DND-41 (cell line): ENCODE results near the gene CDH1.

Experiments used
- EZH2 ChIP-seq: IDR thresholded peaks from 3 replicates; pipeline ENCODE4 v1.6.1; 2012; ENCODE audit warnings: borderline replicate concordance, low read depth, mild to moderate bottlenecking, moderate library complexity, low read length, inconsistent platforms; ENCODE audit not compliant: severe bottlenecking
- TF ChIP-seq, protein P1 (sequence below): IDR thresholded peaks from 2 replicates; pipeline ENCODE4 v1.5.1; 2012; ENCODE audit warnings: borderline replicate concordance, low read length, moderate library complexity, mild to moderate bottlenecking; ENCODE audit not compliant: poor library complexity, severe bottlenecking; ENCODE audit errors: extremely low read depth

DNA sequence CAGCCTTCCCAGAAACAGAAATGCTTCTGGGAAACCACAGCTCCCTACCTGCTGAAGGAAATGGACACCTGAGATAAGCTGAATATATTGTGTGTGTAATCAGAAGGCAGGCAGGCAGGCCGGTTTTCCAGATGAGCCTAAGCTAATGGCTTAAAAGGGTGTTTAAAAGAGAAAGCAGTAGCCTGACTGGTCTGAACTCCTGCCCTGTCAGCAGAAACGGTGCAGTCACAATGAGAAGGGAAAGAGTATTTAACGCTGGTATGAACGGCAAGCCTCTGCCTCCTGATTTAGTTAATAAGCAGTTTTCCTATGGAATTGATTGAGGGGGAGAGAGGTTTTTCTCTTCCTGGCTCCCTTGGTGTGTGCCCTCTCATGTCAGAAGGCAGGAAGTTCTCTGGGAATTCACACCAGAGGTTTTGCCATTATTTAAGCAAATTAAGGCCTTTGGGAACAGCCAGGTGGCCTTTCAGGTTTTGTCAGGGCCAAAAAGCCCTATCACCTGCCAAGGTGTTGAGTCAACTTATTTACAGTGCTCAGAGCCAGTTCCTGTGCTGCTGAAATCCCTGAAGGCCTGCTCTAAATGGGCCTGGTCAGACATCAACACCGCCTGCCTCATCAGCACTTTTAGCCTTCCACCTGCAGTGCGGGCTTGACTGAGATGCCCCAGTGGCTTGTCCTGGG lies 41.6 kb downstream of the CDH1 start:
- TF ChIP-seq, protein P1, sequence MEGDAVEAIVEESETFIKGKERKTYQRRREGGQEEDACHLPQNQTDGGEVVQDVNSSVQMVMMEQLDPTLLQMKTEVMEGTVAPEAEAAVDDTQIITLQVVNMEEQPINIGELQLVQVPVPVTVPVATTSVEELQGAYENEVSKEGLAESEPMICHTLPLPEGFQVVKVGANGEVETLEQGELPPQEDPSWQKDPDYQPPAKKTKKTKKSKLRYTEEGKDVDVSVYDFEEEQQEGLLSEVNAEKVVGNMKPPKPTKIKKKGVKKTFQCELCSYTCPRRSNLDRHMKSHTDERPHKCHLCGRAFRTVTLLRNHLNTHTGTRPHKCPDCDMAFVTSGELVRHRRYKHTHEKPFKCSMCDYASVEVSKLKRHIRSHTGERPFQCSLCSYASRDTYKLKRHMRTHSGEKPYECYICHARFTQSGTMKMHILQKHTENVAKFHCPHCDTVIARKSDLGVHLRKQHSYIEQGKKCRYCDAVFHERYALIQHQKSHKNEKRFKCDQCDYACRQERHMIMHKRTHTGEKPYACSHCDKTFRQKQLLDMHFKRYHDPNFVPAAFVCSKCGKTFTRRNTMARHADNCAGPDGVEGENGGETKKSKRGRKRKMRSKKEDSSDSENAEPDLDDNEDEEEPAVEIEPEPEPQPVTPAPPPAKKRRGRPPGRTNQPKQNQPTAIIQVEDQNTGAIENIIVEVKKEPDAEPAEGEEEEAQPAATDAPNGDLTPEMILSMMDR, result no peak
- no peak for TF ChIP-seq EZH2
